Mesenchymal stem cell (in vitro differentiated cells and primary cell): ENCODE data around the gene VWA8.

Experiments
- DNase-seq: peaks from one replicate; pipeline ENCODE4 v3.0.0-alpha.2; 2013
- H2AFZ ChIP-seq: one replicate; pipeline ENCODE4 v1.6.1; 2013; ENCODE audit warnings: low read depth, mild to moderate bottlenecking, control low read depth, inconsistent platforms, low read length, moderate library complexity
- H2AK5ac ChIP-seq: 2 replicates; pipeline ENCODE4 v1.6.1; 2013; ENCODE audit warnings: low read length, moderate library complexity, mild to moderate bottlenecking, inconsistent platforms; ENCODE audit not compliant: severe bottlenecking
- H2BK120ac ChIP-seq: one replicate; pipeline ENCODE4 v1.6.1; 2013; ENCODE audit warnings: low read depth, mild to moderate bottlenecking, inconsistent platforms, low read length, moderate library complexity
- H2BK12ac ChIP-seq, 2 experiments: one replicate each; pipeline ENCODE4 v1.6.1; 2013; ENCODE audit warnings: inconsistent platforms in 2 of 2, low read length in 2 of 2, mild to moderate bottlenecking in 2 of 2, moderate library complexity in 2 of 2, control low read depth in 1 of 2
- H2BK15ac ChIP-seq: one replicate; pipeline ENCODE4 v1.6.1; 2013; ENCODE audit warnings: mild to moderate bottlenecking, low read depth, inconsistent platforms; ENCODE audit not compliant: poor library complexity, severe bottlenecking
- H2BK5ac ChIP-seq: 2 replicates; pipeline ENCODE4 v1.6.1; 2013; ENCODE audit warnings: low read depth, mild to moderate bottlenecking, low read length, control low read depth, inconsistent platforms; ENCODE audit not compliant: poor library complexity, severe bottlenecking
- H3K14ac ChIP-seq, 2 experiments: one replicate each; pipeline ENCODE4 v1.6.1; 2013; ENCODE audit warnings: inconsistent platforms in 2 of 2, low read length in 2 of 2, control low read depth in 1 of 2, mild to moderate bottlenecking in 1 of 2, moderate library complexity in 1 of 2
- H3K18ac ChIP-seq, 2 experiments: one replicate each; pipeline ENCODE4 v1.6.1; 2013; ENCODE audit warnings: inconsistent platforms in 2 of 2, low read length in 2 of 2, control low read depth in 1 of 2, low read depth in 1 of 2, mild to moderate bottlenecking in 1 of 2
- H3K23ac ChIP-seq, 2 experiments: one replicate each; pipeline ENCODE4 v1.6.1; 2013; ENCODE audit warnings: inconsistent platforms in 2 of 2, low read length in 2 of 2, mild to moderate bottlenecking in 2 of 2, moderate library complexity in 2 of 2, control low read depth in 1 of 2
- H3K27ac ChIP-seq: 2 replicates; pipeline ENCODE4 v1.5.1; 2013; ENCODE audit warnings: mild to moderate bottlenecking, moderate library complexity, low read length, control low read depth, inconsistent platforms; ENCODE audit not compliant: poor library complexity, severe bottlenecking
- H3K27me3 ChIP-seq, 2 experiments: 2 replicates each; pipeline versions ENCODE4 v1.6.1 to v1.7.0; 2013; ENCODE audit warnings: low read length in 2 of 2, mild to moderate bottlenecking in 2 of 2, moderate library complexity in 2 of 2, control low read depth in 1 of 2, inconsistent platforms in 1 of 2; ENCODE audit not compliant: control insufficient read depth in 1 of 2, insufficient read depth in 1 of 2
- H3K36me3 ChIP-seq, 2 experiments: 2 replicates each; pipeline versions ENCODE4 v1.6.1 to v1.7.0; 2013; ENCODE audit warnings: low read length in 2 of 2, control low read depth in 1 of 2, inconsistent platforms in 1 of 2, low read depth in 1 of 2, mild to moderate bottlenecking in 1 of 2; ENCODE audit not compliant: insufficient read depth in 2 of 2, control insufficient read depth in 1 of 2
- H3K4ac ChIP-seq, 2 experiments: one replicate each; pipeline ENCODE4 v1.6.1; 2013; ENCODE audit warnings: inconsistent platforms in 2 of 2, low read length in 2 of 2, mild to moderate bottlenecking in 2 of 2, moderate library complexity in 2 of 2, control low read depth in 1 of 2, low read depth in 1 of 2
- H3K4me1 ChIP-seq: 2 replicates; pipeline ENCODE4 v1.6.1; 2013; ENCODE audit warnings: low read depth, low read length, control low read depth; ENCODE audit not compliant: control insufficient read depth, insufficient read depth
- H3K4me2 ChIP-seq: 2 replicates; pipeline ENCODE4 v1.6.1; 2013; ENCODE audit warnings: low read length, mild to moderate bottlenecking, inconsistent platforms; ENCODE audit not compliant: poor library complexity, severe bottlenecking
- H3K4me3 ChIP-seq, 2 experiments: 2 replicates each; pipeline versions ENCODE4 v1.5.1 to v1.7.0; 2013; ENCODE audit warnings: low read length in 2 of 2, mild to moderate bottlenecking in 2 of 2, control low read depth in 1 of 2, low read depth in 1 of 2; ENCODE audit not compliant: insufficient read depth in 1 of 2
- H3K79me1 ChIP-seq: replicated peaks from 2 replicates; pipeline ENCODE4 v1.6.1; 2013; ENCODE audit warnings: mild to moderate bottlenecking, control low read depth, low read length, inconsistent platforms; ENCODE audit not compliant: poor library complexity, severe bottlenecking
- H3K9ac ChIP-seq: 2 replicates; pipeline ENCODE4 v1.7.0; 2013; ENCODE audit warnings: mild to moderate bottlenecking, low read length, moderate library complexity
- H3K9me3 ChIP-seq: 2 replicates; pipeline ENCODE4 v1.7.0; 2013; ENCODE audit warnings: mild to moderate bottlenecking, low read length; ENCODE audit not compliant: control insufficient read depth
- H4K8ac ChIP-seq: one replicate; pipeline ENCODE4 v1.6.1; 2013; ENCODE audit warnings: inconsistent platforms, mild to moderate bottlenecking, low read length, moderate library complexity
- H4K91ac ChIP-seq: one replicate; pipeline ENCODE4 v1.6.1; 2013; ENCODE audit warnings: mild to moderate bottlenecking, low read length, inconsistent platforms
- WGBS: methylation state at CpG from one replicate; pipeline ENCODE4 v1.1.7; 2013; ENCODE audit warnings: mixed read lengths; 5-methylcytosine and 5-hydroxymethylcytosine counted together

VWA8 gene

GRCh38 chr13:41995336-41995735 is 34.4 kb upstream of the VWA8 start:
- no peak overlapping the region for H2AK5ac ChIP-seq
- H2BK5ac ChIP-seq = no peak overlapping the region
- no peaks in the 10 kb centered on the region for H3K79me1 ChIP-seq
- no peak overlapping the region for H3K4ac ChIP-seq
- H3K4me1 ChIP-seq = no peaks in the 10 kb centered on the region
- DNase-seq = no peak
- H3K18ac ChIP-seq = no peak overlapping the region
- no peak overlapping the region for H4K91ac ChIP-seq
- no peak overlapping the region for H3K9ac ChIP-seq
- H3K9me3 ChIP-seq = no peaks in the 10 kb centered on the region
- H2BK15ac ChIP-seq = no peak overlapping the region
- no peak overlapping the region for H2BK12ac ChIP-seq
- no peak overlapping the region for H3K4me2 ChIP-seq
- no peak overlapping the region for H3K14ac ChIP-seq
- H3K36me3 ChIP-seq = no peaks in the 10 kb centered on the region
- no peak overlapping the region for H3K4me3 ChIP-seq
- H2AFZ ChIP-seq = no peak overlapping the region
- no peak overlapping the region for H2BK120ac ChIP-seq
- H3K23ac ChIP-seq = no peak overlapping the region
- peaks cover 4 to 17% of the 10 kb centered on the region in 2 experiments for H3K27me3 ChIP-seq
- H4K8ac ChIP-seq = no peak overlapping the region
- 83% methylated on average over 1 of the region's 4 CpGs for WGBS
- H3K27ac ChIP-seq = no peak overlapping the region

GRCh38 chr13:41994696-41995095 is 33.8 kb upstream of the VWA8 start:
- Histone ChIP-seq H4K91ac (no peak overlapping the region), H3K27ac (no peak overlapping the region), H3K27me3 (peaks cover 4 to 17% of the 10 kb centered on the region in 2 experiments)

GRCh38 chr13:41991936-41992335 is 31.0 kb upstream of the VWA8 start:
- no peak overlapping the region for H3K9ac ChIP-seq
- no peak overlapping the region for H3K27ac ChIP-seq
- H4K8ac ChIP-seq = no peak overlapping the region
- H3K9me3 ChIP-seq = no peaks in the 10 kb centered on the region
- H4K91ac ChIP-seq = no peak overlapping the region
- no peak overlapping the region for H2AFZ ChIP-seq
- H3K14ac ChIP-seq = no peak overlapping the region
- H3K4ac ChIP-seq = no peak overlapping the region
- no peak overlapping the region for H3K4me3 ChIP-seq
- no peak overlapping the region for H2BK120ac ChIP-seq
- no peak overlapping the region for H2BK5ac ChIP-seq
- H2BK12ac ChIP-seq = no peak overlapping the region
- no peak overlapping the region for H3K23ac ChIP-seq
- H2BK15ac ChIP-seq = no peak overlapping the region
- H3K4me1 ChIP-seq = no peaks in the 10 kb centered on the region
- no peaks in the 10 kb centered on the region for H3K36me3 ChIP-seq
- H2AK5ac ChIP-seq = no peak overlapping the region
- peaks cover 4 to 9% of the 10 kb centered on the region in 2 experiments for H3K27me3 ChIP-seq
- H3K79me1 ChIP-seq = no peaks in the 10 kb centered on the region
- H3K4me2 ChIP-seq = no peak overlapping the region
- H3K18ac ChIP-seq = no peak overlapping the region
- no peak for DNase-seq
- 91% methylated on average over 1 of the region's 1 CpG for WGBS

More at GRCh38 chr13:41994696-41995095, 33.8 kb upstream of the VWA8 start:
- no peaks in the 10 kb centered on the region for H3K4me1 ChIP-seq
- WGBS = 60% methylated on average over 1 of the region's 1 CpG
- no peaks in the 10 kb centered on the region for H3K79me1 ChIP-seq
- H2BK12ac ChIP-seq = no peak overlapping the region
- no peak overlapping the region for H3K9ac ChIP-seq
- H3K23ac ChIP-seq = no peak overlapping the region
- no peak overlapping the region for H3K18ac ChIP-seq
- no peak overlapping the region for H3K4ac ChIP-seq
- H3K36me3 ChIP-seq = no peaks in the 10 kb centered on the region
- no peak overlapping the region for H2BK5ac ChIP-seq
- H4K8ac ChIP-seq = no peak overlapping the region
- no peak overlapping the region for H3K4me3 ChIP-seq
- no peak overlapping the region for H2AK5ac ChIP-seq
- no peak overlapping the region for H2AFZ ChIP-seq
- no peak overlapping the region for H2BK120ac ChIP-seq
- DNase-seq = no peak
- no peaks in the 10 kb centered on the region for H3K9me3 ChIP-seq
- no peak overlapping the region for H3K4me2 ChIP-seq
- H2BK15ac ChIP-seq = no peak overlapping the region
- no peak overlapping the region for H3K14ac ChIP-seq

- H3K4ac ChIP-seq = no peak overlapping the region
- no peak overlapping the region for H2BK120ac ChIP-seq
Measured at GRCh38 chr13:41988244-41988643, 27.3 kb upstream of the VWA8 start.

More at GRCh38 chr13:41988244-41988643, 27.3 kb upstream of the VWA8 start:
- H2BK12ac ChIP-seq = no peak overlapping the region
- no peak overlapping the region for H2BK5ac ChIP-seq
- H3K4me2 ChIP-seq = no peak overlapping the region
- no peak overlapping the region for H3K27ac ChIP-seq
- H3K36me3 ChIP-seq = no peaks in the 10 kb centered on the region
- no peak overlapping the region for H3K18ac ChIP-seq
- no peak for DNase-seq
- H2BK15ac ChIP-seq = no peak overlapping the region
- no peak overlapping the region for H2AFZ ChIP-seq
- no peak overlapping the region for H3K23ac ChIP-seq
- no peak overlapping the region for H4K91ac ChIP-seq
- H4K8ac ChIP-seq = no peak overlapping the region
- H3K79me1 ChIP-seq = no peaks in the 10 kb centered on the region
- no peak overlapping the region for H3K9ac ChIP-seq
- no peak overlapping the region for H3K4me3 ChIP-seq
- no peak overlapping the region for H3K14ac ChIP-seq
- H2AK5ac ChIP-seq = no peak overlapping the region
- H3K9me3 ChIP-seq = no peaks in the 10 kb centered on the region
- H3K4me1 ChIP-seq = no peaks in the 10 kb centered on the region
- H3K27me3 ChIP-seq = peaks cover 4 to 6% of the 10 kb centered on the region in 2 experiments
